Measurements from ENCODE around the gene CAVIN1.

DNA sequence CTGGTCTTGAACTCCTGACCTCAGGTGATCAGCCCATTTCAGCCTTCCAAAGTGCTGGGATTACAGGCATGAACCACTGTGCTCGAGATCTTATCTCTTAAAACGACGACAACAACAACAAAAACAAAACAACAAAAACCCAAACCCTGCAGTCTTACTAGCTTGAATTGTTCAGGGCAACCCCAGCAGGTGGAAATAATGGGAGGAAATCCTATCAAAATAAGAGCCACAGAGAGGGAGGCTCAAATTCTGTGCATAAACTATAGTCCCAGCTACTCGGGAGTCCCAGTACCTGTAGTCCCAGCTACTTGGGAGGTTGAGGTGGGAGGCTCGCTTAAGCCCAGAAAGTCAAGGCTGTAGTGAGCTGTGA is 19.1 kb upstream of the CAVIN1 start:
- TF ChIP-seq, protein P1, sequence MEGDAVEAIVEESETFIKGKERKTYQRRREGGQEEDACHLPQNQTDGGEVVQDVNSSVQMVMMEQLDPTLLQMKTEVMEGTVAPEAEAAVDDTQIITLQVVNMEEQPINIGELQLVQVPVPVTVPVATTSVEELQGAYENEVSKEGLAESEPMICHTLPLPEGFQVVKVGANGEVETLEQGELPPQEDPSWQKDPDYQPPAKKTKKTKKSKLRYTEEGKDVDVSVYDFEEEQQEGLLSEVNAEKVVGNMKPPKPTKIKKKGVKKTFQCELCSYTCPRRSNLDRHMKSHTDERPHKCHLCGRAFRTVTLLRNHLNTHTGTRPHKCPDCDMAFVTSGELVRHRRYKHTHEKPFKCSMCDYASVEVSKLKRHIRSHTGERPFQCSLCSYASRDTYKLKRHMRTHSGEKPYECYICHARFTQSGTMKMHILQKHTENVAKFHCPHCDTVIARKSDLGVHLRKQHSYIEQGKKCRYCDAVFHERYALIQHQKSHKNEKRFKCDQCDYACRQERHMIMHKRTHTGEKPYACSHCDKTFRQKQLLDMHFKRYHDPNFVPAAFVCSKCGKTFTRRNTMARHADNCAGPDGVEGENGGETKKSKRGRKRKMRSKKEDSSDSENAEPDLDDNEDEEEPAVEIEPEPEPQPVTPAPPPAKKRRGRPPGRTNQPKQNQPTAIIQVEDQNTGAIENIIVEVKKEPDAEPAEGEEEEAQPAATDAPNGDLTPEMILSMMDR (IDR thresholded peaks at IDR 0.05; ENCODE audit: low read length): no peak
- TF ChIP-seq EZH2phosphoT487 (IDR thresholded peaks at IDR 0.05; ENCODE audit: low read length): no peak
